Measurements from ENCODE around the gene CIDEC. TPM values are rescaled to one million over a fixed set of nuclear protein-coding genes. Genes with fewer than 3 reads are reported as not detected.

CIDEC gene
- total RNA-seq, 1 experiment from 2014 or later = not detected

DNA sequence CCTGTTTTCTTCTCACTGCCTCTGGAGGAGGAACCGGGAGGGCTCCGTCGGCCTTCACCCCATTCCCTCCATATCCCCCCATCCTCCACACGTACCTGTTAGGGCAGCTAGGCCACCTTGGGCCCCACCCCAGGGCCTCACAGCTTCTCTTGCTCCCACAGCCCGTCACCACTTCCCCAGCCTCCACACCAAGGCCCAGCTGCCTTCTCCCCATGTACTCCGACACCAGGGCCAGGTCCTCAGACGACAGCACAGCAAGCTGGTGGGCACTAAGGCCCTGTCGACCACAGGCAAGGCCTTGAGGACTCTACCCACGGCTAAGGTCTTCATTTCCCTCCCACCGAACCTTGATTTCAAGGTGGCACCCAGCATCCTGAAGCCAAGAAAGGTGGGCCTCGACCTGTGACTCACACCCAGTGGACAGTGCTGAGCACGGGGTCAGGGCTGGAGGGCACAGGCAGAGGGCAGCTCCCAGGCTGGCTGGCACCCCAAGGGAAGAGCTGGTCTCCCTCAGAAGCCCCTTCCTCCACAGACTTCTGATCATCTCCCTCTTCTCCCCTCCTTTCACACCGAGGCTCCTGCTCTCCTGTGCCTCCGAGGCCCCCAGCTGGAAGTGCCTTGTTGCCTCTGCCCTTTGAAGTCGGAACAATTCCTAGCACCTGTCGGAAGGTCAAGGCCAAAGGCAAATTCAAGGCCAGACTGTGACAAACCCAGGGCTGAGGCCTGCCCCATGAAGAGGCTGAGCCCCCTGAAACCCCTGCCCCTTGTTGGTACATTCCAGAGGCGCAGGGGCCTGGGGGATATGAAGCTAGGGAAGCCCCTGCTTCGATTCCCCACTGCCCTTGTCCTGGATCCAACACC, 45.3 kb downstream of the CIDEC start:
- TF ChIP-seq, protein P1, sequence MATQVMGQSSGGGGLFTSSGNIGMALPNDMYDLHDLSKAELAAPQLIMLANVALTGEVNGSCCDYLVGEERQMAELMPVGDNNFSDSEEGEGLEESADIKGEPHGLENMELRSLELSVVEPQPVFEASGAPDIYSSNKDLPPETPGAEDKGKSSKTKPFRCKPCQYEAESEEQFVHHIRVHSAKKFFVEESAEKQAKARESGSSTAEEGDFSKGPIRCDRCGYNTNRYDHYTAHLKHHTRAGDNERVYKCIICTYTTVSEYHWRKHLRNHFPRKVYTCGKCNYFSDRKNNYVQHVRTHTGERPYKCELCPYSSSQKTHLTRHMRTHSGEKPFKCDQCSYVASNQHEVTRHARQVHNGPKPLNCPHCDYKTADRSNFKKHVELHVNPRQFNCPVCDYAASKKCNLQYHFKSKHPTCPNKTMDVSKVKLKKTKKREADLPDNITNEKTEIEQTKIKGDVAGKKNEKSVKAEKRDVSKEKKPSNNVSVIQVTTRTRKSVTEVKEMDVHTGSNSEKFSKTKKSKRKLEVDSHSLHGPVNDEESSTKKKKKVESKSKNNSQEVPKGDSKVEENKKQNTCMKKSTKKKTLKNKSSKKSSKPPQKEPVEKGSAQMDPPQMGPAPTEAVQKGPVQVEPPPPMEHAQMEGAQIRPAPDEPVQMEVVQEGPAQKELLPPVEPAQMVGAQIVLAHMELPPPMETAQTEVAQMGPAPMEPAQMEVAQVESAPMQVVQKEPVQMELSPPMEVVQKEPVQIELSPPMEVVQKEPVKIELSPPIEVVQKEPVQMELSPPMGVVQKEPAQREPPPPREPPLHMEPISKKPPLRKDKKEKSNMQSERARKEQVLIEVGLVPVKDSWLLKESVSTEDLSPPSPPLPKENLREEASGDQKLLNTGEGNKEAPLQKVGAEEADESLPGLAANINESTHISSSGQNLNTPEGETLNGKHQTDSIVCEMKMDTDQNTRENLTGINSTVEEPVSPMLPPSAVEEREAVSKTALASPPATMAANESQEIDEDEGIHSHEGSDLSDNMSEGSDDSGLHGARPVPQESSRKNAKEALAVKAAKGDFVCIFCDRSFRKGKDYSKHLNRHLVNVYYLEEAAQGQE (IDR thresholded peaks at IDR 0.05; ENCODE audit: insufficient read depth in 1 of 2, low read depth in 2 of 2, low read length in 1 of 2) = no peak
- TF ChIP-seq POLR2AphosphoS5 (IDR thresholded peaks at IDR 0.05; ENCODE audit: low read depth, low read length) = no peak
- no peak for TF ChIP-seq SIN3A (IDR thresholded peaks at IDR 0.05; ENCODE audit: borderline replicate concordance, insufficient read depth, low read depth, low read length)
- no peak for TF ChIP-seq TCF7L2 (IDR thresholded peaks at IDR 0.05; ENCODE audit: low read depth, low read length)
- TF ChIP-seq, protein P2, sequence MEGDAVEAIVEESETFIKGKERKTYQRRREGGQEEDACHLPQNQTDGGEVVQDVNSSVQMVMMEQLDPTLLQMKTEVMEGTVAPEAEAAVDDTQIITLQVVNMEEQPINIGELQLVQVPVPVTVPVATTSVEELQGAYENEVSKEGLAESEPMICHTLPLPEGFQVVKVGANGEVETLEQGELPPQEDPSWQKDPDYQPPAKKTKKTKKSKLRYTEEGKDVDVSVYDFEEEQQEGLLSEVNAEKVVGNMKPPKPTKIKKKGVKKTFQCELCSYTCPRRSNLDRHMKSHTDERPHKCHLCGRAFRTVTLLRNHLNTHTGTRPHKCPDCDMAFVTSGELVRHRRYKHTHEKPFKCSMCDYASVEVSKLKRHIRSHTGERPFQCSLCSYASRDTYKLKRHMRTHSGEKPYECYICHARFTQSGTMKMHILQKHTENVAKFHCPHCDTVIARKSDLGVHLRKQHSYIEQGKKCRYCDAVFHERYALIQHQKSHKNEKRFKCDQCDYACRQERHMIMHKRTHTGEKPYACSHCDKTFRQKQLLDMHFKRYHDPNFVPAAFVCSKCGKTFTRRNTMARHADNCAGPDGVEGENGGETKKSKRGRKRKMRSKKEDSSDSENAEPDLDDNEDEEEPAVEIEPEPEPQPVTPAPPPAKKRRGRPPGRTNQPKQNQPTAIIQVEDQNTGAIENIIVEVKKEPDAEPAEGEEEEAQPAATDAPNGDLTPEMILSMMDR (IDR thresholded peaks at IDR 0.05) = no peak
- no peak for DNase-seq (ENCODE audit: low read depth, low spot score)

DNA sequence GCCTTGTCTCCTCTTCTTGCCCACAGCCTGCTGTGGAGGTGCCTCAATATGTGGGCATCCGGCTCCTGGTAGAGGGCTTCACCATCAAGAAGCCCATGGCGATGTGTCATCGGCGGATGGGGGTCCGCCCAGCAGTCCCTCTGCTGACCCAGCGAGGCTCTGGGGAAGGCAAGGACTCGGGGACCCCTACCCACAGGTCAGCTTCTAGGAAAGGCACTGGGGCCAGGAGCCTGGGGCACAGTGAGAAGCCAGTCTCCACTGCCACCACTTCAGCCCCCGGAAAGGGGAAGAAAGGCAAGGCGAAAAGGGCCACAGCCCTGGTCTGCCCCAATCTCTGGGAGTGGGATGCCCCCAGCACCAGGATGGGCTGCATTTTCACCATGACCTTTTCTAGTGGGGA, 47.0 kb downstream of the CIDEC start:
- CTCF ChIA-PET = no interaction called here
- intact Hi-C loops (cut with micrococcal nuclease; ENCODE audit: unreplicated experiment) = no loop called here
- in situ Hi-C loops (cut with HindIII; ENCODE audit: low pct_unique_long_range_greater_than_20kb, low sequenced_read_pairs) = no loop called here

More for the DNA sequence above, 45.3 kb downstream of the CIDEC start:
- POLR2A ChIA-PET = no interaction called here
- H3K4me3 ChIP-seq (ENCODE audit: low read depth in 2 of 2, low read length in 2 of 2) = no peak overlapping the region
- H3K36me3 ChIP-seq (ENCODE audit: control insufficient read depth, insufficient read depth, low read length) = no peaks in the 10 kb centered on the region
- ATAC-seq = no peak
- H3K9me3 ChIP-seq (ENCODE audit: control insufficient read depth, insufficient read depth, low read depth, low read length) = no peaks in the 10 kb centered on the region
- no peak overlapping the region for H3K27ac ChIP-seq (ENCODE audit: low read length)
- intact Hi-C loops (cut with micrococcal nuclease; ENCODE audit: unreplicated experiment) = no loop called here
- H3K27me3 ChIP-seq (ENCODE audit: control insufficient read depth, insufficient read depth, low read length) = no peaks in the 10 kb centered on the region
- no peaks in the 10 kb centered on the region for H3K4me1 ChIP-seq (ENCODE audit: control insufficient read depth, insufficient read depth, low read length)
- in situ Hi-C loops (cut with HindIII; ENCODE audit: low pct_unique_long_range_greater_than_20kb, low sequenced_read_pairs) = no loop called here
- CTCF ChIA-PET = no interaction called here
- BruUV-seq (replicated peaks) = no TSS peak

DNA sequence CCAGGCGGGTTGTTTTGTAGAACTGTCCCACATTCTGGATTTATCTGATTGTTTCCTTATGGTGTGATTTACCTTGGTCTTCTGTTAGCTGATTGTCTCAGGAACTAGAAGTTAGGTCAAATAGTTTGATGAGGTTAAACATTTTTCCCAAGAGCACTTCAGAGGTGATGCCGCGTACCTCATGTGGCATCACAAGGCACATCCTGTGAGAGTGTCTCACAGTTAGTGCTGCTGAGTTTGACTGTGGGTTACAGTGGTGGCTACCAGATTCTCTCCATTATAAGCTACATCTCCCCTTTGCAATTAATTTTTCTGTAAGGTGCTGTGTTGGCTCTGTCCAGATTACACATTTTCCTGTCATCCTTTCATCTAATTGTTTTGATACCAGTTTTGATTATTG, 48.8 kb downstream of the CIDEC start:
- Histone ChIP-seq H3K9me3 (ENCODE audit: control insufficient read depth, insufficient read depth, low read depth, low read length) (no peaks in the 10 kb centered on the region), H3K36me3 (ENCODE audit: control insufficient read depth, insufficient read depth, low read length) (no peaks in the 10 kb centered on the region), H3K27ac (ENCODE audit: low read length) (no peak overlapping the region), H3K4me3 (ENCODE audit: low read depth in 2 of 2, low read length in 2 of 2) (no peak overlapping the region), H3K4me1 (ENCODE audit: control insufficient read depth, insufficient read depth, low read length) (no peaks in the 10 kb centered on the region), H3K27me3 (ENCODE audit: control insufficient read depth, insufficient read depth, low read length) (no peaks in the 10 kb centered on the region)
- no peak for TF ChIP-seq SIN3A (IDR thresholded peaks at IDR 0.05; ENCODE audit: borderline replicate concordance, insufficient read depth, low read depth, low read length)
- TF ChIP-seq POLR2AphosphoS5 (IDR thresholded peaks at IDR 0.05; ENCODE audit: low read depth, low read length) = no peak
- TF ChIP-seq, protein P1 (IDR thresholded peaks at IDR 0.05; ENCODE audit: insufficient read depth in 1 of 2, low read depth in 2 of 2, low read length in 1 of 2) = no peak
- TF ChIP-seq, protein P2 (IDR thresholded peaks at IDR 0.05) = no peak
- no peak for TF ChIP-seq TCF7L2 (IDR thresholded peaks at IDR 0.05; ENCODE audit: low read depth, low read length)
- POLR2A ChIA-PET = interaction anchor here (0.9 kb wide), 1 partner anchor 50 kb away, joined by 5 read pairs; no protein-coding TSS in a partner anchor
- in situ Hi-C loops (cut with HindIII; ENCODE audit: low pct_unique_long_range_greater_than_20kb, low sequenced_read_pairs) (no loop called here), intact Hi-C loops (cut with micrococcal nuclease; ENCODE audit: unreplicated experiment) (no loop called here)
- CTCF ChIA-PET = no interaction called here
- ATAC-seq (no peak), DNase-seq (ENCODE audit: low read depth, low spot score) (no peak)
- BruUV-seq (replicated peaks) = no TSS peak

More for the DNA sequence above, 47.0 kb downstream of the CIDEC start:
- no peak for TF ChIP-seq TCF7L2 (IDR thresholded peaks at IDR 0.05; ENCODE audit: low read depth, low read length)
- TF ChIP-seq POLR2AphosphoS5 (IDR thresholded peaks at IDR 0.05; ENCODE audit: low read depth, low read length) = no peak
- Histone ChIP-seq H3K27me3 (ENCODE audit: control insufficient read depth, insufficient read depth, low read length) (no peaks in the 10 kb centered on the region), H3K4me3 (ENCODE audit: low read depth in 2 of 2, low read length in 2 of 2) (no peak overlapping the region), H3K36me3 (ENCODE audit: control insufficient read depth, insufficient read depth, low read length) (no peaks in the 10 kb centered on the region), H3K27ac (ENCODE audit: low read length) (no peak overlapping the region), H3K9me3 (ENCODE audit: control insufficient read depth, insufficient read depth, low read depth, low read length) (no peaks in the 10 kb centered on the region), H3K4me1 (ENCODE audit: control insufficient read depth, insufficient read depth, low read length) (no peaks in the 10 kb centered on the region)
- DNase-seq (ENCODE audit: low read depth, low spot score) = no peak
- BruUV-seq (replicated peaks) = no TSS peak
- POLR2A ChIA-PET = no interaction called here
- ATAC-seq = no peak
